HL-60 (cell line): ENCODE data around the gene RNF25.

ENCODE experiments used
- GABPA ChIP-seq: IDR thresholded peaks from 2 replicates; pipeline ENCODE4 v1.6.1; 2012; ENCODE audit warnings: low read depth
- TF ChIP-seq, protein P1 (sequence below): IDR thresholded peaks from one replicate; pipeline ENCODE4 v1.5.1; 2011; ENCODE audit warnings: low read length, control low read depth, inconsistent platforms; ENCODE audit not compliant: insufficient read depth
- TF ChIP-seq, protein P2 (sequence below): IDR thresholded peaks from 2 replicates; pipeline ENCODE4 v1.6.1; 2012; ENCODE audit warnings: low read depth; ENCODE audit not compliant: insufficient replicate concordance

DNA sequence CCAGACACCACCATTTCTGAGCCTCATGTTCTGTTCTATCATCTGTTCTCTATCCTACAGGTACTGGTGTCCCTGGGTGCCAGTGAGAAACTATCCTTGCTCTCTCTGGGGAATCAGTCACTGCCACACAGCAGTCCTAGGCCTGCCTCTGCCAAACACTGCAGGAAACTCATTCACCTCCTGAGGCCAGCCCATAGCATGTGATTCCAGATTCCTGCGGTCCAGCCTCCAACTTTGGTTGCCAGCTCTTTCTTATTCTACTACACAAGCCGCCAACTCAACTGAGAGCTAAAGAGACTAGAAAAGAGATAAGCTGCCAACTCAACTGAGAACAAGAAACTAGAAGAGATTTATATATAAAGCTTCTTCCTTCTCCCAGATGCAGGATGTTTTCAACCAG is 30.0 kb upstream of the RNF25 start:
- TF ChIP-seq, protein P1, sequence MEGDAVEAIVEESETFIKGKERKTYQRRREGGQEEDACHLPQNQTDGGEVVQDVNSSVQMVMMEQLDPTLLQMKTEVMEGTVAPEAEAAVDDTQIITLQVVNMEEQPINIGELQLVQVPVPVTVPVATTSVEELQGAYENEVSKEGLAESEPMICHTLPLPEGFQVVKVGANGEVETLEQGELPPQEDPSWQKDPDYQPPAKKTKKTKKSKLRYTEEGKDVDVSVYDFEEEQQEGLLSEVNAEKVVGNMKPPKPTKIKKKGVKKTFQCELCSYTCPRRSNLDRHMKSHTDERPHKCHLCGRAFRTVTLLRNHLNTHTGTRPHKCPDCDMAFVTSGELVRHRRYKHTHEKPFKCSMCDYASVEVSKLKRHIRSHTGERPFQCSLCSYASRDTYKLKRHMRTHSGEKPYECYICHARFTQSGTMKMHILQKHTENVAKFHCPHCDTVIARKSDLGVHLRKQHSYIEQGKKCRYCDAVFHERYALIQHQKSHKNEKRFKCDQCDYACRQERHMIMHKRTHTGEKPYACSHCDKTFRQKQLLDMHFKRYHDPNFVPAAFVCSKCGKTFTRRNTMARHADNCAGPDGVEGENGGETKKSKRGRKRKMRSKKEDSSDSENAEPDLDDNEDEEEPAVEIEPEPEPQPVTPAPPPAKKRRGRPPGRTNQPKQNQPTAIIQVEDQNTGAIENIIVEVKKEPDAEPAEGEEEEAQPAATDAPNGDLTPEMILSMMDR, result no peak
- TF ChIP-seq, protein P2, sequence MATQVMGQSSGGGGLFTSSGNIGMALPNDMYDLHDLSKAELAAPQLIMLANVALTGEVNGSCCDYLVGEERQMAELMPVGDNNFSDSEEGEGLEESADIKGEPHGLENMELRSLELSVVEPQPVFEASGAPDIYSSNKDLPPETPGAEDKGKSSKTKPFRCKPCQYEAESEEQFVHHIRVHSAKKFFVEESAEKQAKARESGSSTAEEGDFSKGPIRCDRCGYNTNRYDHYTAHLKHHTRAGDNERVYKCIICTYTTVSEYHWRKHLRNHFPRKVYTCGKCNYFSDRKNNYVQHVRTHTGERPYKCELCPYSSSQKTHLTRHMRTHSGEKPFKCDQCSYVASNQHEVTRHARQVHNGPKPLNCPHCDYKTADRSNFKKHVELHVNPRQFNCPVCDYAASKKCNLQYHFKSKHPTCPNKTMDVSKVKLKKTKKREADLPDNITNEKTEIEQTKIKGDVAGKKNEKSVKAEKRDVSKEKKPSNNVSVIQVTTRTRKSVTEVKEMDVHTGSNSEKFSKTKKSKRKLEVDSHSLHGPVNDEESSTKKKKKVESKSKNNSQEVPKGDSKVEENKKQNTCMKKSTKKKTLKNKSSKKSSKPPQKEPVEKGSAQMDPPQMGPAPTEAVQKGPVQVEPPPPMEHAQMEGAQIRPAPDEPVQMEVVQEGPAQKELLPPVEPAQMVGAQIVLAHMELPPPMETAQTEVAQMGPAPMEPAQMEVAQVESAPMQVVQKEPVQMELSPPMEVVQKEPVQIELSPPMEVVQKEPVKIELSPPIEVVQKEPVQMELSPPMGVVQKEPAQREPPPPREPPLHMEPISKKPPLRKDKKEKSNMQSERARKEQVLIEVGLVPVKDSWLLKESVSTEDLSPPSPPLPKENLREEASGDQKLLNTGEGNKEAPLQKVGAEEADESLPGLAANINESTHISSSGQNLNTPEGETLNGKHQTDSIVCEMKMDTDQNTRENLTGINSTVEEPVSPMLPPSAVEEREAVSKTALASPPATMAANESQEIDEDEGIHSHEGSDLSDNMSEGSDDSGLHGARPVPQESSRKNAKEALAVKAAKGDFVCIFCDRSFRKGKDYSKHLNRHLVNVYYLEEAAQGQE, result no peak
- TF ChIP-seq GABPA, result no peak
